ENCODE results near the gene CNTN6. TPM values are rescaled to one million over a fixed set of nuclear protein-coding genes. Genes with fewer than 3 reads are reported as not detected.

Gene CNTN6
- total RNA-seq, 1 experiment from 2014 or later: not detected

DNA sequence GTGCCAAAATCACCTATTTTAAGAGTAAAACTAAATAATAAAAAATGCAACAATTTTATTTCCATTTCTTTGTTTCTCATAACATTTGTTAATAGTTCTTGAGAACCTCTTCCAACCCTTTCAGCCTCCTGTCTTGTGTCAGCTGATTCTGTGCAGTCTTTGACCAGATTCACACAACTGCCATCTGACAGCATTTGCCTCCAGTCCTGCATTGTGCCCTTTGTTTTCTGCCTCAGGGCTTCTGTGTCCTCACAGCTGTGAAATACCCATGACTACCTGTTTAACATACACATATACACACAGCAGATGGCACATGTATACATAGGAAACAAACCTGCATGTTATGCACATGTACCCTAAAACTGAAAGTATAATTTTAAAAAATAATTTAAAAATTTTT lies 13.2 kb upstream of the CNTN6 start:
- intact Hi-C loops (cut with micrococcal nuclease; ENCODE audit: unreplicated experiment): no loop called here
- no peaks in the 10 kb centered on the region for H3K9me3 ChIP-seq (ENCODE audit: control insufficient read depth, insufficient read depth, low read depth, low read length)
- H3K4me3 ChIP-seq (ENCODE audit: low read depth in 2 of 2, low read length in 2 of 2): no peak overlapping the region
- ATAC-seq (no peak), DNase-seq (ENCODE audit: low read depth, low spot score) (no peak)
- ChIA-PET CTCF (no interaction called here), POLR2A (no interaction called here)
- in situ Hi-C loops (cut with HindIII; ENCODE audit: low pct_unique_long_range_greater_than_20kb, low sequenced_read_pairs): no loop called here
- H3K36me3 ChIP-seq (ENCODE audit: control insufficient read depth, insufficient read depth, low read length): no peaks in the 10 kb centered on the region; the same call in 1 of the 2 replicates
- H3K27ac ChIP-seq (ENCODE audit: low read length): no peak overlapping the region
- BruUV-seq (replicated peaks): no TSS peak
- TF ChIP-seq, protein P1, sequence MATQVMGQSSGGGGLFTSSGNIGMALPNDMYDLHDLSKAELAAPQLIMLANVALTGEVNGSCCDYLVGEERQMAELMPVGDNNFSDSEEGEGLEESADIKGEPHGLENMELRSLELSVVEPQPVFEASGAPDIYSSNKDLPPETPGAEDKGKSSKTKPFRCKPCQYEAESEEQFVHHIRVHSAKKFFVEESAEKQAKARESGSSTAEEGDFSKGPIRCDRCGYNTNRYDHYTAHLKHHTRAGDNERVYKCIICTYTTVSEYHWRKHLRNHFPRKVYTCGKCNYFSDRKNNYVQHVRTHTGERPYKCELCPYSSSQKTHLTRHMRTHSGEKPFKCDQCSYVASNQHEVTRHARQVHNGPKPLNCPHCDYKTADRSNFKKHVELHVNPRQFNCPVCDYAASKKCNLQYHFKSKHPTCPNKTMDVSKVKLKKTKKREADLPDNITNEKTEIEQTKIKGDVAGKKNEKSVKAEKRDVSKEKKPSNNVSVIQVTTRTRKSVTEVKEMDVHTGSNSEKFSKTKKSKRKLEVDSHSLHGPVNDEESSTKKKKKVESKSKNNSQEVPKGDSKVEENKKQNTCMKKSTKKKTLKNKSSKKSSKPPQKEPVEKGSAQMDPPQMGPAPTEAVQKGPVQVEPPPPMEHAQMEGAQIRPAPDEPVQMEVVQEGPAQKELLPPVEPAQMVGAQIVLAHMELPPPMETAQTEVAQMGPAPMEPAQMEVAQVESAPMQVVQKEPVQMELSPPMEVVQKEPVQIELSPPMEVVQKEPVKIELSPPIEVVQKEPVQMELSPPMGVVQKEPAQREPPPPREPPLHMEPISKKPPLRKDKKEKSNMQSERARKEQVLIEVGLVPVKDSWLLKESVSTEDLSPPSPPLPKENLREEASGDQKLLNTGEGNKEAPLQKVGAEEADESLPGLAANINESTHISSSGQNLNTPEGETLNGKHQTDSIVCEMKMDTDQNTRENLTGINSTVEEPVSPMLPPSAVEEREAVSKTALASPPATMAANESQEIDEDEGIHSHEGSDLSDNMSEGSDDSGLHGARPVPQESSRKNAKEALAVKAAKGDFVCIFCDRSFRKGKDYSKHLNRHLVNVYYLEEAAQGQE (IDR thresholded peaks at IDR 0.05; ENCODE audit: insufficient read depth in 1 of 2, low read depth in 2 of 2, low read length in 1 of 2): no peak
- TF ChIP-seq, protein P2, sequence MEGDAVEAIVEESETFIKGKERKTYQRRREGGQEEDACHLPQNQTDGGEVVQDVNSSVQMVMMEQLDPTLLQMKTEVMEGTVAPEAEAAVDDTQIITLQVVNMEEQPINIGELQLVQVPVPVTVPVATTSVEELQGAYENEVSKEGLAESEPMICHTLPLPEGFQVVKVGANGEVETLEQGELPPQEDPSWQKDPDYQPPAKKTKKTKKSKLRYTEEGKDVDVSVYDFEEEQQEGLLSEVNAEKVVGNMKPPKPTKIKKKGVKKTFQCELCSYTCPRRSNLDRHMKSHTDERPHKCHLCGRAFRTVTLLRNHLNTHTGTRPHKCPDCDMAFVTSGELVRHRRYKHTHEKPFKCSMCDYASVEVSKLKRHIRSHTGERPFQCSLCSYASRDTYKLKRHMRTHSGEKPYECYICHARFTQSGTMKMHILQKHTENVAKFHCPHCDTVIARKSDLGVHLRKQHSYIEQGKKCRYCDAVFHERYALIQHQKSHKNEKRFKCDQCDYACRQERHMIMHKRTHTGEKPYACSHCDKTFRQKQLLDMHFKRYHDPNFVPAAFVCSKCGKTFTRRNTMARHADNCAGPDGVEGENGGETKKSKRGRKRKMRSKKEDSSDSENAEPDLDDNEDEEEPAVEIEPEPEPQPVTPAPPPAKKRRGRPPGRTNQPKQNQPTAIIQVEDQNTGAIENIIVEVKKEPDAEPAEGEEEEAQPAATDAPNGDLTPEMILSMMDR (IDR thresholded peaks at IDR 0.05): no peak
- TF ChIP-seq SIN3A (IDR thresholded peaks at IDR 0.05; ENCODE audit: borderline replicate concordance, insufficient read depth, low read depth, low read length): no peak
- TF ChIP-seq POLR2AphosphoS5 (IDR thresholded peaks at IDR 0.05; ENCODE audit: low read depth, low read length): no peak
- TF ChIP-seq TCF7L2 (IDR thresholded peaks at IDR 0.05; ENCODE audit: low read depth, low read length): no peak
- no peaks in the 10 kb centered on the region for H3K4me1 ChIP-seq (ENCODE audit: control insufficient read depth, insufficient read depth, low read length)
- no peaks in the 10 kb centered on the region for H3K27me3 ChIP-seq (ENCODE audit: control insufficient read depth, insufficient read depth, low read length)

DNA sequence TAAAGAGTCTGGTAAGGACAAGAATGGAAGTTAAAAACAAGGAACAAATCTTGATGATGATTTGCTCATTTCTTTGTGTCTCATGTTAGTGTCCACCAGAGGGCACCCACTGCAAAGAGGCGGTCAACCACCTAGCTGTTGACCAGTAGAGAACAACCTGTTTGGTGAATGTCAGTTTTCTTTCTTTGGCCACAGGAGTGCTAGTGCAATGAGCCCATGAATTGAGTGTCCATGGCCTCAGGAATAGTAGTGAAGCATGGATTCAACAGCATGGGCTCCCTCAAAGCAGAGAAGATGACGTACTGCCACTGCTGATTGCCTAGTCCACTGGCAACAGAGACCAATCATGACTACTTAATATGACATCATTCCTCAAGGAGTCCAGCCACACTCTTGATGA lies 10.7 kb upstream of the CNTN6 start:
- in situ Hi-C loops (cut with HindIII; ENCODE audit: low pct_unique_long_range_greater_than_20kb, low sequenced_read_pairs): no loop called here
- TF ChIP-seq, protein P1 (IDR thresholded peaks at IDR 0.05; ENCODE audit: insufficient read depth in 1 of 2, low read depth in 2 of 2, low read length in 1 of 2): no peak
- TF ChIP-seq SIN3A (IDR thresholded peaks at IDR 0.05; ENCODE audit: borderline replicate concordance, insufficient read depth, low read depth, low read length) (no peak), TCF7L2 (IDR thresholded peaks at IDR 0.05; ENCODE audit: low read depth, low read length) (no peak), POLR2AphosphoS5 (IDR thresholded peaks at IDR 0.05; ENCODE audit: low read depth, low read length) (no peak)
- TF ChIP-seq, protein P2 (IDR thresholded peaks at IDR 0.05): peak; percentile 57
- DNase-seq (ENCODE audit: low read depth, low spot score): no peak
- intact Hi-C loops (cut with micrococcal nuclease; ENCODE audit: unreplicated experiment): no loop called here
- Histone ChIP-seq H3K36me3 (ENCODE audit: control insufficient read depth, insufficient read depth, low read length) (no peaks in the 10 kb centered on the region; the same call in 1 of the 2 replicates), H3K4me1 (ENCODE audit: control insufficient read depth, insufficient read depth, low read length) (no peaks in the 10 kb centered on the region), H3K4me3 (ENCODE audit: low read depth in 2 of 2, low read length in 2 of 2) (no peak overlapping the region), H3K27me3 (ENCODE audit: control insufficient read depth, insufficient read depth, low read length) (no peaks in the 10 kb centered on the region), H3K27ac (ENCODE audit: low read length) (no peak overlapping the region), H3K9me3 (ENCODE audit: control insufficient read depth, insufficient read depth, low read depth, low read length) (no peaks in the 10 kb centered on the region)
- ChIA-PET POLR2A (no interaction called here), CTCF (no interaction called here)
- ATAC-seq: no peak
- no TSS peak for BruUV-seq (replicated peaks)

Data from Panc1 (cell line).